GM19324 (cell line): ENCODE results near the gene ACE2.
"Not testable (repeated sequence)": the region's sequence is repeated elsewhere in the genome, so short reads cannot be mapped to it uniquely, and the experiment has no call there.

Experiments used
- ATAC-seq: cut with Tn5 transposase; IDR thresholded peaks from one replicate; pipeline ENCODE4 v1.9.1; 2021; ENCODE audit warnings: mild to moderate bottlenecking, moderate library complexity; ENCODE audit not compliant: unreplicated experiment, low FRiP score

Gene ACE2

DNA sequence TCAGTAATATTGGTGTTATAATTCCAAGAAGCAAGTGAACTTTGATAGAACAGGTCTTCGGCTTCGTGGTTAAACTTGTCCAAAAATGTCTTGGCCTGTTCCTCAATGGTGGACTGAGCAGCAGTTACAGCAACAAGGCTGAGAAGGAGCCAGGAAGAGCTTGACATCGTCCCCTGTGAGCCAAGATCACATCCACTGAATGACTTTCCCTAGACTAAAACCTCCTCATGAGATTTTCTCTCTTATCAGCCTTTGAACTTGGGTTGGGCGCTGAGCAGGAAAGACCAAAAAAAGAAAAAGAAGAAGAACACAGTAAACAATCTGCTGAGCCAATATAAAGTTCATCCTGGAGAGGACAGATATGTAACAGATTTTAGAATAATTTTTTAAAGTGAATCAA, at the start of gene ACE2:
Gene ACE2, minus strand, starts transcription at position 216 of the 400 bp plus-strand sequence. Its CDS starts 49 bp downstream, at position 167.
- ATAC-seq, result no peak

- not testable (repeated sequence) for ATAC-seq
Measured at GRCh38 chrX:15647510-15647909, 46.8 kb upstream of the ACE2 start.

- no peak for ATAC-seq
Measured at GRCh38 chrX:15646543-15646942, 45.8 kb upstream of the ACE2 start.

- no peak for ATAC-seq
Measured at GRCh38 chrX:15646031-15646430, 45.3 kb upstream of the ACE2 start.

DNA sequence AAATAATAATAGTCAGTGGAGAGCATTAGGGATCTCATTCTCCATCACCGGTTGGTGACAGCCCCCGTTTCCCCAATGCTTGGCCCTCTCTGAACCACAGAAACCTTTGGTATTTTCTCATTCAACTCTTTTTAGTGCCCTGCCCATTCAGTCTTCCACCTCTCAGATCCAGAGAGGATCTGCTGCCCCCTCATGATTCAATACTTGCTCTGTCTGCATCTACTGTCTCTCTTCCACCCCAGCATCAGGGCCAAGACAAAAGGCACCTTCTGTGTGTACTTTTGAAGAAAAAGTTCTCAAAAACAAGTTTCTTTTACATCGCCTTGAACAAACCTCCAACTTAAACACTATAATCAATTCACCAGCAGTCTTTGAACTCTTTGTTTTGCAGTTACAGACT, 44.5 kb upstream of the ACE2 start:
- ATAC-seq, result no peak

DNA sequence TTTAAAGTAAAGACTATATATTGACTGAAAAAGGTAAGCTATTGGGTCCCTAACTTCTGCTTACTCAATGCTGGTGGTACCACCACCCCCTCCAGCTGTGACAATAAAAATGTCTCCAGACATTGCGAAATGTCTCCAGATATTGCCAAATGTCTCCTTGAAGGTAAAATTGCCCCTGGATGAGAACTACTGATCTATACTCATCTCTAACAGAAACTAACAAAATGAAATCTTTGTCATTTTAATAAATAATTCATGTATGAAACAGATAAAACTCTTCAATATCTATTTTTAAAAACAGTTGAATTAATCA, 43.8 kb upstream of the ACE2 start:
- ATAC-seq, result no peak

DNA sequence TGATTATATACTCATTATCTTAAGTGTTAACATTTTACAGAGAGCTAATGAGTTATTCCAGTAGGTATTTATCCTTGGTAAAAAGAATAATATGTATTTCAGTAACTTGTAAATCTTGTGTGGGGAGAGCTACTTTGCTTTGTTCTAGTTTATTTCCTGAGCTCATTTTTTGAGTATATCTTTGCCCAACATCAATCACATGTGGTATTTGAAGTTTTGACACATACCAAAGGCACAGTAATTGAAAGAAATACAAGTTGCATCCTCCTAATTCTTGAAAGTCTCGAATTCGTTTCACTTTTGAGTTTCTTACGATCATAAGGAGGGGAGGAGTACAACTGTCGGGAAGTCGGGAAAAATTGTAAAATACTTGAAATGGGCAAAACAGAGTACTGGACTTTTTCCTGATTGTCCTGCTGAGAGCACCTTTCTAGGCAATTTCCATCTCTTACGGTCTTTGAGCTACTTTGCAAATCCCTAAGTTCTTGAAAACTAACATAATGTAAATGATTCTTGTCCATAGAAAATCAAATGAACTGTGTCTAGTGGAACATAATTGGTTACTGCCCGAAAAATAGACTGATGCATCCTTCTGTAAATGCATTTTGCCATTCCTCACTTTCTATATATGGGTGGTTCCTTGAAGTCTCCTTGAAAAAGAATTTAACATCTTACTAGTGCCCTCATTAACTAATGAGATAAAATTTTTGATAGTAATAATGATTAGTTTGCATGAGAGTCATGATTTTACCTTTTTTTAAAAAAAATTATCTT, 43.2 kb upstream of the ACE2 start:
- no peak for ATAC-seq

- no peak for ATAC-seq
Measured at GRCh38 chrX:15631637-15632036, 30.9 kb upstream of the ACE2 start.

DNA sequence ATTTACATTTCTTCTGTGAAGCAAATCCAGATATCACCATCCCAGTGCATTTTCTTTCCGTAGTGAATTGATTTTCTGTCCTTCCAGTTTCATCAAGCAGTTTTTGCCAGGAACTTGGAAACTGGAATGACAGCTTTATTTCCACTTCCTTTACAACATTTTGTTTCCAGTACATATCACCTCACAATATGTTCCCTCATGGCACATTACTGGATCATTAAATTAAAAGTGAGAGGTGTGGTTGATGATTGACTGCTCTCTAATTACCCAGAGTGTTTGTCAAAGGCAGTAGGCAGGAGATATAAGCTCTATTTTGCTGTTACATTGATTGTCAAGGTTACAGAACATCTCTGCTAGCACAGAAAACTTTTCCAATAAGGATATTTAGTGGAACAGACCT, 22.3 kb upstream of the ACE2 start:
- no peak for ATAC-seq

DNA sequence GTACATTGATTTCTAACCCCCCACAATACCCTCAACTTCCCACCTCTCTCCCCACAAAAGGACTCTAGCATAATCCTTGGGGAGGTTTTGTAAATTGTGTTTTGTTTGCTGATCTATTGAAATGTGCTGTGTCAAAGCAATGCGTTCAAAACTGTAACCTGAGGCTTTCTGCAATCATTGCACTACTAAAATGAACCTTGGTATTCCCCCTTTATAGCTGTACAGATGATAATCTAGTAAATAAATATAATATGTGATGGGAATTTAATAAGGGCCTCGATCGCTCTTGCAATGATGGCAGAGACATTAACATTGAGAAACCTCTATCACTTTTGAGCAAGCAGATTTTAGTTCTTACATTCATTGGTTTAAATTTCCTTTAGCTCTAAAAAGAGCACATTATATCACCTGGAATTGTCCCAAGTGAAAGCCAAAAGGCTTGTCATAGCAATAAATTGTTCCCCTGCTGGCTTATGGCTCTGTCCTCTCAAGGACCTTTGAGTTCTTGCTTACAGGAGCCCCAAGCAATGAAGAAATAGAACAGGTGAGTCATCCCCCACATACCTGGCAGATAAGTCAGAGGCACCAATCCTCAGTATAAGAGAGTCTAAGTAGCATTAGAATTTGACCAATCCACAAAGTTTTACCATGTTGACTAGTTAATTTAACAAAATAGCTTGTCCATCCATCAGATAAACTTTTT, 18.4 kb upstream of the ACE2 start:
- ATAC-seq, result no peak

GRCh38 chrX:15617111-15617510, 16.4 kb upstream of the ACE2 start:
- ATAC-seq, result no peak

- ATAC-seq, result no peak
Measured at GRCh38 chrX:15616531-15616930, 15.8 kb upstream of the ACE2 start.

GRCh38 chrX:15607067-15607466, 6.3 kb upstream of the ACE2 start:
- ATAC-seq, result no peak

DNA sequence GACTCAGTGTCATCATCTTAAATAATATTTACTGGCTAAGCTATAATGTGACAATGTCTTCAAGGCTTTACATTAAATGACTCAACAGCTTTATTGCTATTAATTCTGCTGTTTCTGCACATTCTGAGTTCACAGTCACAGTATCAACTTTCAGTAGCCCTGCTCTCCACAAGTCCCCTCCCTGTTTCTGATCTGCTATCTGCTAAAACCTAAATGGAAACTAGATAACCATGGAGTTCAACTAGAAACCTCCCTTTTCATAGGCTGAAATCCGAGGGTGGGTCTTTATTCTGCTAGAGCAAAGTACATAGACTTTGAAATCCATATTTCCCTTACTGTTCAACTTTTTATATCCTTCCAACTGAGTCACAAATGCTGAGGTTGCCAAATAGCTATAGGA, 5.4 kb upstream of the ACE2 start:
- ATAC-seq, result no peak

DNA sequence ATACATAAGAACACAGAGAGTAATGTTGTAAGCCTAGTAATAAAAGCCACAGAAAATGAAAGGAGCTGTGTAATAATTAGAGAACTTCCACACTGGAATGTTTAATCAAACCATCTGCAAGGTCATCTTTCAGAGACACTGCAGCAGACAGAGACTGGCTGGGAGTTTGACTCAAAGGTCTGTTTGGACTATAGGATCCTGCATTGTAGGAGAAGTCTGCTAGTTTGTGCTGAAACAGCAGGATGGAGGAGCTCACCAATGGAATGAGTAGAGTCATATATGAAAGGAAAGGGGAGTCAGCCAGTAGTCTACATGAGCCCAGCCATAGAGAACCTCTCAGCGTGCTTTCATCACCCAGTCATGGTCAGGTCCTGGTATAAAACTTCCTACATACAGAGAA, 4.5 kb upstream of the ACE2 start:
- no peak for ATAC-seq

DNA sequence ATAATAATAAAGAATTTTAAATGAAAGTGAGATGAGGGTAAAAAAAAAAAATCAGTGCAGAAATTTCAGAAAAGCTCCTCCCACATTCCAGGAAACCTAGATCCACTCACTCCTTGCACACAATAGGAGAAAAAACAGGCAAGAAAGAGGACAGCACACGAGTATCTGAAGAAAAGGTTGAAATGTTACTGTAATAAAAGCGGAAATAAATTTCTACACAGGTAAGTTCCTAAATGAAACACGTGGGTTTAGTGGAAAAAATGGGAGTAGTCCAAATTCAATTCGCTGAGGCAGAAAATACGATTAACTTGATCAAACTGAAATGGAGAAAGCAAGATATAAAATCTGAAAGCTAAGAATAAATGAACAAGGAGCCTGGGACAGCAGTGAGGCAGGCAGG, 2.0 kb upstream of the ACE2 start:
- ATAC-seq, result no peak

GRCh38 chrX:15601932-15602331, 1.2 kb upstream of the ACE2 start:
- no peak for ATAC-seq

GRCh38 chrX:15600049-15600448, 711 bp downstream of the ACE2 start:
- ATAC-seq, result no peak

DNA sequence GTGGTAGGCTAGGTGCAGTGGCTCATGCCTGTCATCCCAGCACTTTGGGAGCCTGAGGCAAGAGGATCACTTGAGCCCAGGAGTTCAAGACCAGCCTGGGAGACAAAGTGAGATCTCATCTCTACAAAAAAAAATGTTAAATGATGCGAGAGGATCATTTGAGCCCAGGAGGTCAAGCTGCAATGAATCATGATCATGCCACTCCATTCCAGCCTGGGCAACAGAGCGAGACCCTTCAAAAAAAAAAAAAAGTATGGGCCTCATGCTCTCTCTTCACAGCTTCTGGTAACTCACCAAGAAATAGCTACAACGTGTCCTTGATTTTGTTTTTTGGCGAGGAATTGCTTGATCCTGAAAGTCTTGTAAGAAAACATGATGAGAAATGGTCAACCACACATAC, 1.3 kb downstream of the ACE2 start:
- ATAC-seq, result no peak

DNA sequence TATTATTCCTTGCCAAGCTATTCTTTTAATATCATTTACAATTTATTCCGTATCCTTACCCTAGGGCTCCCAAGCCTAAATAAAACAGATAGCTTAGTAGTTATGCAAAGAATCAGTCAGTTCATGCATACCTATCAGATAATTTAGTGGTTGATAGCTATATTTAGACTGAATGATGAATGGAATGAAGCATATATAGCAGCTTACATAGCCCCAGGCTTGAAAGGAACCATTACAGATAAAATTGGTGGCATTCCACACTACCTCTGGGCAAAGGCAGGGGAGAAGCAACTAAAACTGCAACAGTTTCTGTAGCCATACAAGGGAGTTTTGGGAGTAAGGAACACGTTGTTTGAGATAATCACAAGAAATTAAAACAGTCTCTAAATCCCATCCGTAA, 2.7 kb downstream of the ACE2 start:
- ATAC-seq, result no peak

DNA sequence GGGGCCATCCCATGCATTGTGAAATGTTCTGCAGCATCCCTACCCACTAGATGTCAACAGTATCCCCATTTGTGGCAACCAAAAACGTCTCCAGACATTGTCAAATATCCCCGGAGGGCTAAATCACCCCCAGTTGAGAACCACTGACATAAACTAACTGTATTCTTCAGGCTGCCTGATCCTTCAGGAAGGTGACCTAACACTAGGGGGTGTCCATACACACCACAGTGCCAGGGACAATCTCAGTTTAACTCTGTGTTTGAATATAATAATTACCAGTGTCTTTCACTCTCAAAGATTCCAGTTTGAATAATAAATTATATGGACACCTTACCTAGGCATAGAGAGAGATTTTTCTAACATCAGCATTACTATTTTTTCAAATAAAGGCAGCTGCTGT, 6.4 kb downstream of the ACE2 start:
- no peak for ATAC-seq
